HepG2 (cell line): ENCODE measurements around the gene TMEM87B. TPM values are rescaled to one million over a fixed set of nuclear protein-coding genes. Genes with fewer than 3 reads are reported as not detected.

Experiments
- ATAC-seq: fragments of 200-7000 bp; cut with Tn5 transposase; 3 replicates; pipeline ENCODE4 v1.9.1; 2020; ENCODE audit warnings: mild to moderate bottlenecking, moderate library complexity
- BruUV-seq: library from RNA; stranded (reverse); fragments of 400-500 nt; replicated peaks from 2 replicates; lab custom pipeline; 2021; lab: Mats Ljungman, UMichigan
- CTCF ChIA-PET: fragments of 300-600 bp; formaldehyde crosslinking; extraction: SDS; loops from one replicate; lab custom pipeline; 2021; ENCODE audit warnings: low total read pairs, inconsistent platforms, low intra/inter-chr PET ratio; lab: Yijun Ruan, JAX
- POLR2A ChIA-PET: fragments of 350-600 bp; sonication (Branson Sonifier 250); formaldehyde crosslinking; loops from one replicate; lab custom pipeline; 2020; ENCODE audit warnings: antibody characterized with exemption, inconsistent platforms; lab: Yijun Ruan, JAX
- DNase-seq: peaks from one replicate; pipeline ENCODE4 v3.0.0-alpha.2; 2015; ENCODE audit warnings: low spot score
- FAIRE-seq: peaks from 3 replicates; lab custom pipeline; 2011; peaks lifted over from hg19 to GRCh38; lab: Jason Lieb, UNC
- H2AFZ ChIP-seq: one replicate; pipeline ENCODE4 v1.6.1; 2011; ENCODE audit warnings: low read length, inconsistent platforms
- H3K27ac ChIP-seq: fragments of 300-600 bp; 3 replicates; pipeline ENCODE4 v1.8.0; 2011; ENCODE audit warnings: mixed run types, mild to moderate bottlenecking, mixed read lengths, low read length, inconsistent platforms; ENCODE audit not compliant: insufficient read depth; ENCODE audit errors: extremely low read length
- H3K27me3 ChIP-seq, 2 experiments: fragments of 200-600 bp in 1 of 2; 2 replicates in 1 of 2; 3 replicates in 1 of 2; pipeline versions ENCODE4 v1.6.0 to v1.8.0; 2011; ENCODE audit warnings: low read length in 2 of 2, mild to moderate bottlenecking in 2 of 2, moderate library complexity in 2 of 2, inconsistent platforms in 1 of 2; ENCODE audit not compliant: insufficient read depth in 2 of 2, control insufficient read depth in 1 of 2
- H3K36me3 ChIP-seq, 2 experiments: fragments of 200-600 bp in 1 of 2; replicated peaks in 1 of 2; 2 replicates in 1 of 2; 3 replicates in 1 of 2; pipeline versions ENCODE4 v1.5.1 to v1.8.0; 2011; ENCODE audit warnings: low read length in 2 of 2, inconsistent platforms in 1 of 2; ENCODE audit not compliant: insufficient read depth in 2 of 2, control insufficient read depth in 1 of 2
- H3K4me1 ChIP-seq: 2 replicates; pipeline ENCODE4 v1.5.1; 2012; ENCODE audit warnings: low read length, inconsistent platforms; ENCODE audit not compliant: insufficient read depth
- H3K4me2 ChIP-seq: 2 replicates; pipeline ENCODE4 v1.6.0; 2011; ENCODE audit warnings: low read depth, low read length, inconsistent platforms
- H3K4me3 ChIP-seq, 3 experiments: fragments of 200-600 bp in 1 of 3; sonication (generic), shearing (Covaris generic) in 1 of 3; replicated peaks in 1 of 3; 2 replicates each; pipeline ENCODE4 v1.5.1; 2011 to 2016; ENCODE audit warnings: low read length in 3 of 3, inconsistent platforms in 2 of 3, low read depth in 2 of 3, mild to moderate bottlenecking in 2 of 3, control low read depth in 1 of 3, mixed read lengths in 1 of 3; ENCODE audit not compliant: insufficient read depth in 1 of 3
- H3K79me2 ChIP-seq: one replicate; pipeline ENCODE4 v1.6.1; 2011; ENCODE audit warnings: low read length, inconsistent platforms; ENCODE audit not compliant: insufficient read depth
- H3K9ac ChIP-seq: 2 replicates; pipeline ENCODE4 v1.6.0; 2011; ENCODE audit warnings: mild to moderate bottlenecking, low read depth, low read length, inconsistent platforms; ENCODE audit not compliant: insufficient read depth
- H3K9me3 ChIP-seq: 2 replicates; pipeline ENCODE4 v1.5.1; 2012; ENCODE audit warnings: mild to moderate bottlenecking, low read length
- H4K20me1 ChIP-seq: 2 replicates; pipeline ENCODE4 v1.6.0; 2011; ENCODE audit warnings: inconsistent platforms, mild to moderate bottlenecking, low read length, moderate library complexity; ENCODE audit not compliant: insufficient read depth
- CREM ChIP-seq, 2 experiments: sonication (generic) in 1 of 2; formaldehyde crosslinking in 1 of 2; IDR thresholded peaks; 2 replicates each; pipeline versions ENCODE4 v1.4.0 to v1.6.1; 2016 to 2020; ENCODE audit warnings: antibody characterized with exemption in 1 of 2, mild to moderate bottlenecking in 1 of 2, missing genetic modification reagents in 1 of 2
- ELF3 ChIP-seq: IDR thresholded peaks from 2 replicates; pipeline ENCODE4 v1.6.1; 2016; ENCODE audit warnings: missing genetic modification reagents, missing compliant biosample characterization
- FOXP1 ChIP-seq, 2 experiments: fragments of 450-650 bp in 1 of 2; IDR thresholded peaks; 2 replicates each; pipeline ENCODE4 v1.6.1; 2017 to 2018; ENCODE audit warnings: antibody characterized with exemption in 1 of 2
- HNRNPL ChIP-seq: fragments of 200-400 bp; formaldehyde crosslinking; IDR thresholded peaks from 2 replicates; pipeline ENCODE4 v1.6.1; 2017; ENCODE audit warnings: mild to moderate bottlenecking, low read depth, low read length
- HOXA5 ChIP-seq: sonication (generic); formaldehyde crosslinking; IDR thresholded peaks from 2 replicates; pipeline ENCODE4 v1.4.0; 2020; ENCODE audit warnings: missing genetic modification reagents
- JUND ChIP-seq: sonication (generic); formaldehyde crosslinking; IDR thresholded peaks from 2 replicates; pipeline ENCODE4 v1.8.0; 2022; ENCODE audit warnings: mild to moderate bottlenecking, missing genetic modification reagents
- MAF1 ChIP-seq: sonication (generic); formaldehyde crosslinking; IDR thresholded peaks from 2 replicates; pipeline ENCODE4 v1.5.0; 2020; ENCODE audit warnings: missing genetic modification reagents, borderline replicate concordance
- SRY ChIP-seq: sonication (generic); formaldehyde crosslinking; IDR thresholded peaks from 2 replicates; pipeline ENCODE4 v1.8.0; 2022; ENCODE audit warnings: mild to moderate bottlenecking, missing genetic modification reagents
- TCF12 ChIP-seq, 2 experiments: fragments of 450-650 bp in 1 of 2; sonication (generic) in 1 of 2; formaldehyde crosslinking in 1 of 2; IDR thresholded peaks; 2 replicates each; pipeline versions ENCODE4 v1.6.1 to v1.8.0; 2017 to 2022; ENCODE audit warnings: antibody characterized with exemption in 1 of 2, mild to moderate bottlenecking in 1 of 2, missing genetic modification reagents in 1 of 2, moderate library complexity in 1 of 2
- ZFY ChIP-seq: sonication (generic); formaldehyde crosslinking; IDR thresholded peaks from 2 replicates; pipeline ENCODE4 v1.4.0; 2020; ENCODE audit warnings: missing genetic modification reagents
- ZNF234 ChIP-seq: sonication (generic); formaldehyde crosslinking; conservative IDR thresholded peaks from 2 replicates; pipeline ENCODE4 v1.5.1; 2020; ENCODE audit warnings: mild to moderate bottlenecking, missing genetic modification reagents
- WGBS: methylation state at CpG from one replicate; pipeline ENCODE4 v1.1.6; 2017; ENCODE audit warnings: low lambda C conversion rate; 5-methylcytosine and 5-hydroxymethylcytosine counted together
- in situ Hi-C: cut with HindIII; loops from 2 replicates; pipeline ENCODE4 v1.10.0; 2017; ENCODE audit warnings: low pct_unique_long_range_greater_than_20kb; ENCODE audit not compliant: extremely low pct_ligation_motif_present
- intact Hi-C: fragments of 100-400 bp; cut with micrococcal nuclease; formaldehyde crosslinking; loops from one replicate; pipeline ENCODE4 v1.10.0; 2022; ENCODE audit not compliant: unreplicated experiment
- polyA plus RNA-seq, 8 experiments: library from polyadenylated mRNA; depleted of rRNA in 3 of 8; stranded (reverse) in 7 of 8; unstranded in 1 of 8; fragments of >200 nt; fragmentation: Illumina TruSeq in 4 of 8; extraction: Trizol in 4 of 8; gene quantifications; 2 replicates each; pipeline versions ENCODE4 v1.2.1 to v1.2.3, GENCODE V29; 2011 to 2016; ENCODE audit warnings: low read depth in 4 of 8, missing spikeins in 1 of 8, mixed read lengths in 1 of 8; ENCODE audit not compliant: insufficient read depth in 1 of 8
- total RNA-seq, 5 experiments: library from RNA; depleted of rRNA; stranded (reverse); fragments of >200 nt; fragmentation: Illumina TruSeq; extraction: Trizol; gene quantifications; 2 replicates each; pipeline ENCODE4 v1.2.3, GENCODE V29; 2016; ENCODE audit warnings: low read depth in 1 of 5
- TF ChIP-seq, protein P1 (sequence below): sonication (generic); formaldehyde crosslinking; IDR thresholded peaks from 2 replicates; pipeline ENCODE4 v1.5.0; 2020; ENCODE audit warnings: missing genetic modification reagents
- TF ChIP-seq, protein P2 (sequence below): IDR thresholded peaks from 2 replicates; pipeline ENCODE4 v1.6.1; 2016; ENCODE audit warnings: low read depth, missing genetic modification reagents, missing compliant biosample characterization
- TF ChIP-seq, protein P3 (sequence below): sonication (generic); formaldehyde crosslinking; conservative IDR thresholded peaks from 2 replicates; pipeline ENCODE4 v1.8.1; 2023; ENCODE audit warnings: missing genetic modification reagents

Gene TMEM87B
- total and polyA plus RNA-seq, 2 of the 13 experiments (the other 11 are each of a cell fraction or from before 2014, with no cell fraction given) = 15.1 to 16.2 TPM

DNA sequence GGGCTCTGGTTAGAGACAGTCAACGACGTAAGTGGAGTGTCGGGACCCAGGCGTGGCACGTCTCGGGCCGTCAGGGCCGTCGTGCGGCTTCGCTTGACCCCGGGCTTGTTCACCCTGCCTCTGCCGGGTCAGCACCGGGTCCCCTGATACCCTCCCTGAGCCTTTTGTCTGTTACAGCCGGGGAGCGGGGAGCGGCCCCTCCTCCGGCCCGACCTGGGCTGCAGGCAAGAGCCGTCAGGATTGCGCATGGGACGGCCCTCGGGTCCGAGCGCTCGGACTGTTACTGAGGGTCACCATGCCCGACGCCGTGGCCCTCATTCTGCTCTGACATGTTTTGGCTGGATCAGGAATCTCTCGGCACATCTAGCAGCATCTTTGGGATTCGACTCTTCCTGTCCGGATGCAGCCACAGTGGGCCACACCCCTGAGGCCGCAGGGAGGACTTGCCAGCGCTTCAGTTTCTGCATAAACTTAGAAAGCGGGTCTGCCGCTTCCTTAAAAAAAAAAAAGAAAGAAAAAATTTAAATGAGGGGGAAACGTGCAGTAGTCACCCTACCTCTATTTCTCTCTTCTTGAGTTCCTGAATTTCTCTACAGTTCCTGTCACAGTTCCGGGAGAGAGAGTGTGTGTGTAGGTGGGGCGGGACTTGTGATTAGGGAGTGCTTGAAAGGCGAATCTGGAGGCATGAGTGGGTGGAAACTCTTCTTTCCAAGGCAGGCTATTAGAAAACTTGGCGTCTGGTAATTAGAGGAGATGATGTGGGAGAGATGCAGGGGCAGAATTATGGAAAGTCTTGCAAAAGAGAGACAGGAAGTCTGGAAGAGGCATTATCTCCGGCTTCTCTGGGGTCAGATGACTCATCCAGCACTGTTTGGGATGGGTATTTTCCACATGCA, 909 bp downstream of the TMEM87B start:
- intact Hi-C loops = no loop called here
- Histone ChIP-seq H2AFZ (peak overlapping the region; percentile 1), H3K9me3 (no peaks in the 10 kb centered on the region), H3K27me3 (no peaks in the 10 kb centered on the region; a peak in 1 of 5 replicates), H3K9ac (peak overlapping the region; percentile 88), H3K4me3 (peak overlapping the region; percentile 84 to 95 (median 92)), H3K4me1 (peaks cover 36% of the 10 kb centered on the region), H3K36me3 (no peaks in the 10 kb centered on the region; a peak in 1 of 5 replicates), H4K20me1 (no peaks in the 10 kb centered on the region), H3K79me2 (peaks cover 19% of the 10 kb centered on the region), H3K4me2 (peak overlapping the region; percentile 95), H3K27ac (peak overlapping the region; percentile 95)
- ChIA-PET CTCF (no interaction called here), POLR2A (interaction anchor here (1.2 to 4.0 kb wide), 6 partner anchors 36 to 487 kb away, joined by 3 to 29 read pairs (median 6); partner anchors contain the start of genes ANAPC1, FBLN7 and MERTK)
- in situ Hi-C loops = no loop called here
- BruUV-seq = TSS peak; percentile 75
- FAIRE-seq = peak; percentile 78
- DNase-seq = peak; percentile 69
- WGBS = under 1% methylated on average over 14 of the region's 42 CpGs
- peak; percentile 14 for ATAC-seq
- TF ChIP-seq, protein P1, sequence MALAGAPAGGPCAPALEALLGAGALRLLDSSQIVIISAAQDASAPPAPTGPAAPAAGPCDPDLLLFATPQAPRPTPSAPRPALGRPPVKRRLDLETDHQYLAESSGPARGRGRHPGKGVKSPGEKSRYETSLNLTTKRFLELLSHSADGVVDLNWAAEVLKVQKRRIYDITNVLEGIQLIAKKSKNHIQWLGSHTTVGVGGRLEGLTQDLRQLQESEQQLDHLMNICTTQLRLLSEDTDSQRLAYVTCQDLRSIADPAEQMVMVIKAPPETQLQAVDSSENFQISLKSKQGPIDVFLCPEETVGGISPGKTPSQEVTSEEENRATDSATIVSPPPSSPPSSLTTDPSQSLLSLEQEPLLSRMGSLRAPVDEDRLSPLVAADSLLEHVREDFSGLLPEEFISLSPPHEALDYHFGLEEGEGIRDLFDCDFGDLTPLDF (CRISPR knock-in tag) = no peak; the same call in 1 of the 2 replicates
- TF ChIP-seq JUND (no peak), MAF1 (CRISPR knock-in tag) (no peak), ZFY (0 out of 2 replicates have a peak, but pooled peaks have one; percentile 47), CREM (IDR thresholded peaks at IDR 0.05) (0 out of 2 replicates have a peak, but pooled peaks have one; percentile 28), CREM (CRISPR knock-in tag; IDR thresholded peaks at IDR 0.05) (no peak), TCF12 (IDR thresholded peaks at IDR 0.05) (no peak), TCF12 (CRISPR knock-in tag; IDR thresholded peaks at IDR 0.05) (0 out of 2 replicates have a peak, but pooled peaks have one; percentile 2), HOXA5 (CRISPR knock-in tag) (peak; percentile 69), ELF3 (CRISPR knock-in tag) (peak; percentile 77), ZNF234 (0 out of 2 replicates have a peak, but pooled peaks have one; percentile 24), HNRNPL (0 out of 2 replicates have a peak, but pooled peaks have one; percentile 2), SRY (CRISPR knock-in tag) (peak; percentile 11; the same call in 1 of the 2 replicates), FOXP1 (IDR thresholded peaks at IDR 0.05) (no peak), FOXP1 (CRISPR knock-in tag; IDR thresholded peaks at IDR 0.05) (peak; percentile 8; the same call in 1 of the 2 replicates)
- TF ChIP-seq, protein P2, sequence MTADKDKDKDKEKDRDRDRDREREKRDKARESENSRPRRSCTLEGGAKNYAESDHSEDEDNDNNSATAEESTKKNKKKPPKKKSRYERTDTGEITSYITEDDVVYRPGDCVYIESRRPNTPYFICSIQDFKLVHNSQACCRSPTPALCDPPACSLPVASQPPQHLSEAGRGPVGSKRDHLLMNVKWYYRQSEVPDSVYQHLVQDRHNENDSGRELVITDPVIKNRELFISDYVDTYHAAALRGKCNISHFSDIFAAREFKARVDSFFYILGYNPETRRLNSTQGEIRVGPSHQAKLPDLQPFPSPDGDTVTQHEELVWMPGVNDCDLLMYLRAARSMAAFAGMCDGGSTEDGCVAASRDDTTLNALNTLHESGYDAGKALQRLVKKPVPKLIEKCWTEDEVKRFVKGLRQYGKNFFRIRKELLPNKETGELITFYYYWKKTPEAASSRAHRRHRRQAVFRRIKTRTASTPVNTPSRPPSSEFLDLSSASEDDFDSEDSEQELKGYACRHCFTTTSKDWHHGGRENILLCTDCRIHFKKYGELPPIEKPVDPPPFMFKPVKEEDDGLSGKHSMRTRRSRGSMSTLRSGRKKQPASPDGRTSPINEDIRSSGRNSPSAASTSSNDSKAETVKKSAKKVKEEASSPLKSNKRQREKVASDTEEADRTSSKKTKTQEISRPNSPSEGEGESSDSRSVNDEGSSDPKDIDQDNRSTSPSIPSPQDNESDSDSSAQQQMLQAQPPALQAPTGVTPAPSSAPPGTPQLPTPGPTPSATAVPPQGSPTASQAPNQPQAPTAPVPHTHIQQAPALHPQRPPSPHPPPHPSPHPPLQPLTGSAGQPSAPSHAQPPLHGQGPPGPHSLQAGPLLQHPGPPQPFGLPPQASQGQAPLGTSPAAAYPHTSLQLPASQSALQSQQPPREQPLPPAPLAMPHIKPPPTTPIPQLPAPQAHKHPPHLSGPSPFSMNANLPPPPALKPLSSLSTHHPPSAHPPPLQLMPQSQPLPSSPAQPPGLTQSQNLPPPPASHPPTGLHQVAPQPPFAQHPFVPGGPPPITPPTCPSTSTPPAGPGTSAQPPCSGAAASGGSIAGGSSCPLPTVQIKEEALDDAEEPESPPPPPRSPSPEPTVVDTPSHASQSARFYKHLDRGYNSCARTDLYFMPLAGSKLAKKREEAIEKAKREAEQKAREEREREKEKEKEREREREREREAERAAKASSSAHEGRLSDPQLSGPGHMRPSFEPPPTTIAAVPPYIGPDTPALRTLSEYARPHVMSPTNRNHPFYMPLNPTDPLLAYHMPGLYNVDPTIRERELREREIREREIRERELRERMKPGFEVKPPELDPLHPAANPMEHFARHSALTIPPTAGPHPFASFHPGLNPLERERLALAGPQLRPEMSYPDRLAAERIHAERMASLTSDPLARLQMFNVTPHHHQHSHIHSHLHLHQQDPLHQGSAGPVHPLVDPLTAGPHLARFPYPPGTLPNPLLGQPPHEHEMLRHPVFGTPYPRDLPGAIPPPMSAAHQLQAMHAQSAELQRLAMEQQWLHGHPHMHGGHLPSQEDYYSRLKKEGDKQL = 0 out of 2 replicates have a peak, but pooled peaks have one; percentile 28
- TF ChIP-seq, protein P3, sequence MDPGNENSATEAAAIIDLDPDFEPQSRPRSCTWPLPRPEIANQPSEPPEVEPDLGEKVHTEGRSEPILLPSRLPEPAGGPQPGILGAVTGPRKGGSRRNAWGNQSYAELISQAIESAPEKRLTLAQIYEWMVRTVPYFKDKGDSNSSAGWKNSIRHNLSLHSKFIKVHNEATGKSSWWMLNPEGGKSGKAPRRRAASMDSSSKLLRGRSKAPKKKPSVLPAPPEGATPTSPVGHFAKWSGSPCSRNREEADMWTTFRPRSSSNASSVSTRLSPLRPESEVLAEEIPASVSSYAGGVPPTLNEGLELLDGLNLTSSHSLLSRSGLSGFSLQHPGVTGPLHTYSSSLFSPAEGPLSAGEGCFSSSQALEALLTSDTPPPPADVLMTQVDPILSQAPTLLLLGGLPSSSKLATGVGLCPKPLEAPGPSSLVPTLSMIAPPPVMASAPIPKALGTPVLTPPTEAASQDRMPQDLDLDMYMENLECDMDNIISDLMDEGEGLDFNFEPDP (CRISPR knock-in tag) = no peak
